Esophagus squamous epithelium (tissue), 4 donors: ENCODE results near the gene ECE2.

Source experiments
- CTCF ChIP-seq, 6 experiments: fragments of 450-650 bp in 4 of 6; fragments of 200-600 bp in 2 of 6; sonication (generic) in 2 of 6; IDR thresholded peaks; one replicate each; pipeline ENCODE4 v1.5.1; 2016 to 2019; ENCODE audit warnings: antibody characterized with exemption in 6 of 6, mild to moderate bottlenecking in 4 of 6, moderate library complexity in 4 of 6
- POLR2A ChIP-seq, 4 donors: fragments of 450-650 bp; IDR thresholded peaks; one replicate each; pipeline ENCODE4 v1.6.1; 2017; ENCODE audit warnings: antibody characterized with exemption in 4 of 4, mild to moderate bottlenecking in 4 of 4, moderate library complexity in 3 of 4

- TF ChIP-seq CTCF (IDR thresholded peaks at IDR 0.05): no peak
- no peak for TF ChIP-seq POLR2A (IDR thresholded peaks at IDR 0.05)
These were observed 63.2 kb downstream of the ECE2 start for GRCh38 chr3:184339001-184339400.
